HG02973 (cell line): ENCODE measurements around the gene PSG5.
"Not testable (repeated sequence)": the region's sequence is repeated elsewhere in the genome, so short reads cannot be mapped to it uniquely, and the experiment has no call there.

Source experiments
- ATAC-seq: cut with Tn5 transposase; IDR thresholded peaks from one replicate; pipeline ENCODE4 v1.9.1; 2021; ENCODE audit warnings: moderate library complexity; ENCODE audit not compliant: unreplicated experiment

Gene PSG5

DNA sequence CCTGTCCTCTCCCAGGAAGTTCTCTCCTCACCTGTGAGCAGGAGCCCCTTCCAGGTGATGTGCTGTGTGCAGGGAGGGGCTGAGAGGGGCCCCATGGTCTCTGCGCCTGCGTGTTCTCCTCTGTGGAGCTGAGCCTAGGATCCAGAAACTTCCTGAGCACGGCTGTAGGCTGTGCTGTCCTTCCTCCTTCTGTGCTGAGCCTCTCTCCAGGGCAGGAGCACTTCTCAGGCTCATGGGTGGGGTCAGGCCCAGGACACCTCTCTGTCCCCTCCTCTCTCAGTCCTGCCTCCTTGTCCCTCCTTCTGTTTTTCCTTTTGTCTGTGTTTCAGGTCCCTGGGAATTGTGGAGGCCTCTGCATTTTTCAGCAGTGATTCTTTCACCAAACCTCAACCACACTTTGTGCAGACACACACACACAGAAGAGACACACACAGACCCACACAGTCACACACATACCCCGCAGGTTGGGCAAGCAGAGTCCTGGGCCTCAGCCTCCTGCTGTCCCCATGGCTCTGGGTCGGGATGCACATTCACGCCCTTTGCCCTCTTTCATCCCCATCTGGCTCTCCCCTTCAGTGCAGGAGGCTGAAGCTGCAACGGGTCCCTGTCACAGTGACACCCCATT is at the start of gene PSG5:
Gene PSG5 (minus strand): TSS at position 226 of the 625 bp plus-strand sequence. CDS start 131 bp downstream, at position 95.
- not testable (repeated sequence) for ATAC-seq

- ATAC-seq = not testable (repeated sequence)
These were observed 49.4 kb upstream of the PSG5 start for GRCh38 chr19:43235686-43236085.

DNA sequence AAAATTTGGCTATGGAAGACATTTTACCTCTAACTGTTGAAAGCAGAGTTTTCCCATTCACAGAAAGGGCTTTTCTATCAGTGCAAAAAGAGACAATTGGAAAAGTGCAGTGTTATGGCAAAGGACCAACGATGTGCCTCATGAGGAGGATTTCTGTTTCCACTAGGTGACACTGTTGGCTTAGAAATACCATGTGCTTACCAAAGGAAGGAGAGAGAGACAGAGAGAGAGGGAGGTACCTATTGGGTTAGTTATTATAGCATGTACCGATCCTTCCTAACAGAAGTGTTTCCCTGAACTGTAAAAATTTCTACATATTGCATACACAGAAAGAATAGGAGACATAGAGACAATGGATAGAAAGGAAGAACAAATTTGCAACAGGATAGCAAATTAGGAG is 43.0 kb upstream of the PSG5 start:
- ATAC-seq = no peak

- ATAC-seq = not testable (repeated sequence)
These were observed 42.4 kb upstream of the PSG5 start for GRCh38 chr19:43228730-43229129.

DNA sequence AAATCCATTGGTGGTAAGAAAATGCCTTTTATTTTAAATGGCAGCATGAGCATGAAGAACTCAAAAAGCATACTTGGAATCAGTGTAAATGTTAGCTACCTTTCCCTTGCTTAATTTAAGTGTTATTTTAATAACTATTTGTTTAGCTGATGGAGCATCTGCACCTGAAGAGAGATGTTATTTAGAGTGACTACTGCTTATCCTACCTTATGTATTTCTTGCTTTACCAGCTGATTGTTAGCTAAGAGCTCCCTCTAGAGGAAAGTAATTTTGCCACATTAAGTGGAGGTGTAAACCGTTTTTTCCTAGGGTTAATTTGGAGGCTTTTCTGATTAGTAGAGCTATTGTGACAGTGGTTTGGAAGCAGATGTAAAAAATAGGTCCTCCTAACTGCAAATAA is 40.6 kb upstream of the PSG5 start:
- not testable (repeated sequence) for ATAC-seq

- no peak for ATAC-seq
These were observed 38.5 kb upstream of the PSG5 start for GRCh38 chr19:43224855-43225253.

- ATAC-seq = not testable (repeated sequence)
These were observed 38.0 kb upstream of the PSG5 start for GRCh38 chr19:43224201-43224854.

GRCh38 chr19:43221891-43222290 is 35.6 kb upstream of the PSG5 start:
- not testable (repeated sequence) for ATAC-seq

- not testable (repeated sequence) for ATAC-seq
These were observed 32.8 kb upstream of the PSG5 start for GRCh38 chr19:43219136-43219535.

- not testable (repeated sequence) for ATAC-seq
These were observed 29.5 kb upstream of the PSG5 start for GRCh38 chr19:43215881-43216280.

DNA sequence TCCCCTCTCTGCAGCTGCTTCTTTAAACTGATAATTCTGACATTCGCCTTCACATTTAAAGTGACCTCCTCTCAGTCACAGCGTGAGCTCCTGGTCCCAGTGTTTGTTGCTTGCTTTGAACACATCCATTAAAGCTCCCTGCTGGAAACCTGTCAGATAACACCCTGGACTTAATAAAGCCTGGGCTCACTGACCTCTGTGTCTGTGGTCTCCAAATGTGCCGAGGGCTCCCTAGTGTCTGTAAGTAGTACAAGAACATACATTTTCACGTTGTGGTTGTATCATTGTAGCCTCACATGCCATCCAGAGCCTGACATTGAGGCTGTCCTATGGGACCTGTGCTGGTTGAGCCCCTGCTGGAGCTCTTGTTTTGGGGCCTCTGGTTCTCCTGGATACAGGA is 21.7 kb upstream of the PSG5 start:
- ATAC-seq = no peak

DNA sequence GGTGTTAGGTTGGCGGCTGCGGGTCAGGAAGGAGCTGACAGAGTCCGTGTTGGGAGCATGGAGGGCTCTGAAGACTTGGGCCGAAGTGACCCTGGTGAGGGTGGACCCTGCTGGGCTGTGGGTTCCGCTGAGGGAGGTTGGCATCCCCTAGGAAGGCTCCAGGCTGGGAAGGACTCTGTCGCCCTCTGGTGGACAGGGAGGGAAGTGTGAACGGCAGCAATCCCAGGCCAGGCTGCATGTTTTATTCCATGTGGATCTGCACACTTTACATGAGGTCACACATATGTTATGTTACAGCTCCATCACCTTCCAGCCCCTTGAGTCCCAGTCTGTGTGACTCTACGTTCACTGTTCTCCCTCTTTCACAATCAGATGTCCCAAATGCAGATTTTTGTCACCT is 20.8 kb upstream of the PSG5 start:
- not testable (repeated sequence) for ATAC-seq

DNA sequence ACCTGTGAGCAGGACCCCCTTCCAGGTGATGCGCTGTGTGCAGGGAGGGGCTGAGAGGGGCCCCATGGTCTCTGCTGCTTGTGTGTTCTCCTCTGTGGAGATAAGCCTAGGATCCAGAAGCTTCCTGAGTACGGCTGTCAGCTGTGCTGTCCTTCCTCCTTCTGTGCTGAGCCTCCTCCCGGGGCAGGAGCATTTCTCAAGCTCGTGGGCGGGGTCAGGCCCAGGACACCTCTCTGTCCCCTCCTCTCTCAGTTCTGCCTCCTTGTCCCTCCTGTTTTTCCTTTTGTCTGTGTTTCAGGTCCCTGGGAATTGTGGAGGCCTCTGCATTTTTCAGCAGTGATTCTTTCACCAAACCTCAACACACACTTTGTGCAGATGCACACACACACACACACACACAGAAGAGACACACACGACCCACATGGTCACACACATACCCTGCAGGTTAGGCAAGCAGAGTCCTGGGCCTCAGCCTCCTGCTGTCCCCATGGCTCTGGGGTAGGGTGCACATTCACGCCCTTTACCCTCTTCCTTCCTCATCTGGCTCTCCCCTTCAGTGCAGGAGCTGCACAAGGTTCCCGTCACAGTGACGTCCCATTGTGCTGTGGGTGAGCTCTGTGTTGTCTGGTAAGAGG is 19.3 kb upstream of the PSG5 start, which contains the start of gene PSG4:
Gene PSG4 (minus strand): TSS at position 168 of the 635 bp plus-strand sequence. CDS start 102 bp downstream, at position 66.
- not testable (repeated sequence) for ATAC-seq

GRCh38 chr19:43203611-43204010 is 17.3 kb upstream of the PSG5 start:
- not testable (repeated sequence) for ATAC-seq

- not testable (repeated sequence) for ATAC-seq
These were observed 15.6 kb upstream of the PSG5 start for GRCh38 chr19:43201891-43202290.

DNA sequence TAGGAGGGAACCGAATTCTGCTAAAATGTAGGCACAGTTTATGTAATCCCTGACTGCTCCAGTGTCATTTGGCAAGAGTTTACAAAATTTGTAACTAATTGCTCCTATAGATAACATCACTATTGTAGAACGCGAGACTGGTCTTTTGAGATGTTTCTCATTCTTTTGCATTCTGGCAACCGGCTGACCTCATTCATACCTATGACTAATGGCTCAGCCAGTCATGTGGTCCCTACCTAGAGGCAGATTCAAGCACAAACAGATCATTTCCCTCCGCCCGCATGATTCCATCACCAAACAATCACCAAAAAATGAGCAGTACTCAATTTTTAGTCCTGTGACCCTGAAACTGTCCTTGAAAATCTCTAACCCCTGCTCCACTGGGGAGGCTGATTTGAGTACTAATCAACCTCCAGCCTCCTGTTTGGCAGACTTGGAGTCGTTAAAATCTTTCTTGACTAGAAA is 15.0 kb upstream of the PSG5 start:
- not testable (repeated sequence) for ATAC-seq

DNA sequence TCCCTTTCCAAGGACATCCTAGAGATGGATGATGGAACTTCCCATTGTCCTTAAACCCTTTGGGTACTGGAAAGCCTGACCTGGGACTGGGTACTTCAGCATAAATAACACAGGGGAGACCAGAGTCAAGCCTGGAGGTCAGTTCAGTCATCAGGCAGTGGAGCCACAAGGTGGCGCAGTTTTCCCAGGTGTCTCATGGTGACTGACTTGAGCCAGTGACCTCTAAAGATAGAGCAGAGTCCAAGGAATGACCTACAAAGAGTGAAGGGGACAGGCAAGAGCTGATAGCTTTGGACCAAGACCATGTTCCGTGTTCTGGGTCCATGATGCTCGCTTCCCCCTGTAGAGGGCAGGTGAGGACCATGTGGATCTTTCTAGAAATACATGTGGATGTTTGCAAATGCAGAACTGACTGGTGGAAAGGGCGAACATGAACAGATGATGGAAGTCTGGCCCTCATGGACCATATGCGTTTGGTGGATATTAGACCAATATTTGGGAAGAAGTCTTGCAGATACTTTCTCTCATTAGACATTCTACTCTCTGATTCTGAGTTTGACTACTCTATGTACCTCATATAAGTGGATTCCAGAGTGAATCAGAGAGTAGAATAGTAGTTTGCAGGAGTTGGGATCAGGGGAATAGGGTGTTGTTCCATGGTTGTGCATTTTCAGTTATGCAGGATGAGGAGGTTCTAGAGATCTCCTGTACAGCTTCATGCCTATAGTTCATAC is 12.5 kb upstream of the PSG5 start:
- not testable (repeated sequence) for ATAC-seq

DNA sequence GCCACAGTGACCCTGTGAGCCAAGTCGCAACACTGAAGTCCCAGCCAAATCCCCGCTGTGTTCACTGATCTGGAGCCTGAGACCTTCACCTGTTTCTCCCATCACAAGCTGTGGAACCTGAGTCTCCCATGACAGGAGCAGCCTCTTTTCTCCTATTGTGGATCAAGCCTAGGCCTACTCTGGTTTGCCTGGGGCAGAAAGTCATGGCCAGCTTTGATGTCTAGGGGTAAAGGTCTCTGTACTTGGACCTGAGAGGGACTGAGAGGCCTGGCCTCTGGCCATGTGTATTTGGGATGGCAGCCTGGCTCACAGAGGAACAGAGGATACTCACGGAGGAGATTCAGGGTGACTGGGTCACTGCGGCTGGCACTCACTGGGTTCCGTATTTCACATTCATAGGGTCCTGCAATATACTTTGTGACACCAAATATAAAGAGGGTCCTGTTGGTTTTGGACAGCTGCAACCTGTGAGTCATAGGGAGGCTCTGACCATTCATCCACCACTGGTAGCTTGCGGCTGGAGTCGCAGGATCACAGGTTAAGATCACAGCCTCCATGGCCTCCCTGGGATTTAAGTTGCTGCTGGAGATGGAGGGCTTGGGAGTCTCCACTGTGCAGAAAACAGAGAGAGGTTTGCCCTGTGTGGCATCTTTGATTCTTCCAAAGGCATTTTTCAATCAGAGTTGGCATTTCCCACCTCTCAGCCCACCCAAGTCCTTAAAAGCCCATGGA is 11.5 kb upstream of the PSG5 start:
- ATAC-seq = not testable (repeated sequence)

GRCh38 chr19:43194397-43194796 is 8.1 kb upstream of the PSG5 start:
- not testable (repeated sequence) for ATAC-seq

DNA sequence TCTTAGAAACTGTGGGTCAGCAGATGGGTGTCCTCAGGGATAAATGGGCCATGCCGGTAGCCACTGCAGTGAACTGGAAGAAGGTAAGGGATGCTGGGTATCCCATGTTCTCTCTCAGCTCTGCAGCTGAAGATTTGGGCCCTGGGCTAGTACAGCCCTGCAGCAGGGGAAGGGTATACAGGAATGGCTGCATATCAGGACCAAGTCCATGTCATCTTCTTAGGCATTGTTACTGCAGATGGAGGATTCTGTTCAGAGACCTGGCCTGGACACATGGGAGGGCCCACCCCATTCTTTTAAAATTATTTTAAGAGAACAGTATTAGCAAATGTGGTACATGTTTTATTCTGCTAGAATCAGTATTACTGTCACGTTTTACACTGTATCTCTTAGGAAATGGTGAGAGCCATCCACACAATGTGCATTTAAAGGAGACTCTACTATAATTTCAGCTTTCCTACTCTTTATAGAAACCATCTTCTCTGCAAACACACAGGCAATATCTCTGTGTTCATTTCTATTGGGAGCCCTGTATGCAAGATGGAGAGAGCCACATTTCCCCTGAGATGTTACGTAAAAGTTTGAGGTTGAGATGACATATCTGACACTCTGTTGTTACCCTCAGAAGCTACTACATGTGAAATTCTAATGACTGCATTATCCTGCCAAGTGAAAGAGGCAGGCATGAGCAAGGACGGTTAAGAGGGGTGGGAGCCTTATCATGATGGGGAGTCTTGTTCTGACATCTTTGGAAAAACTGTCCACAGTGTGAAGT is 6.2 kb upstream of the PSG5 start:
- not testable (repeated sequence) for ATAC-seq
